Sigmoid colon (tissue), 7 donors: ENCODE data around the gene C19orf33. TPM values are rescaled to one million over a fixed set of nuclear protein-coding genes. Genes with fewer than 3 reads are reported as not detected.

Source experiments
- DNase-seq: peaks from one replicate; pipeline ENCODE4 v3.0.0-alpha.2; 2019
- H3K27ac ChIP-seq, 4 donors: fragments of 200-600 bp; sonication (generic); one replicate each; pipeline ENCODE4 v1.5.1; 2016 to 2019; ENCODE audit warnings: mild to moderate bottlenecking in 1 of 4
- H3K27me3 ChIP-seq, 3 donors: fragments of 200-600 bp; sonication (generic); one replicate each; pipeline ENCODE4 v1.5.1; 2019; ENCODE audit warnings: mild to moderate bottlenecking in 1 of 3
- H3K36me3 ChIP-seq, 4 donors: fragments of 200-600 bp; sonication (generic); one replicate each; pipeline ENCODE4 v1.5.1; 2016 to 2019
- H3K4me1 ChIP-seq, 4 donors: fragments of 200-600 bp; sonication (generic); one replicate each; pipeline ENCODE4 v1.5.1; 2017 to 2019
- H3K4me3 ChIP-seq, 4 donors: fragments of 200-600 bp; sonication (generic); one replicate each; pipeline ENCODE4 v1.5.1; 2017 to 2019; ENCODE audit warnings: mild to moderate bottlenecking in 2 of 4, moderate library complexity in 1 of 4
- H3K9me3 ChIP-seq, 4 donors: fragments of 200-600 bp in 3 of 4; sonication (generic) in 3 of 4; one replicate each; pipeline versions ENCODE4 v1.5.1 to v1.6.1; 2013 to 2019
- EP300 ChIP-seq, 4 donors: sonication (generic); formaldehyde crosslinking; IDR thresholded peaks; one replicate each; pipeline ENCODE4 v1.6.1; 2017; ENCODE audit warnings: antibody characterized with exemption in 4 of 4
- POLR2A ChIP-seq, 2 donors: fragments of 450-650 bp; IDR thresholded peaks; one replicate each; pipeline ENCODE4 v1.6.1; 2016; ENCODE audit warnings: antibody characterized with exemption in 2 of 2, mild to moderate bottlenecking in 2 of 2, moderate library complexity in 2 of 2
- POLR2AphosphoS5 ChIP-seq, 4 donors: sonication (generic); formaldehyde crosslinking; IDR thresholded peaks; one replicate each; pipeline ENCODE4 v1.6.1; 2017; ENCODE audit warnings: antibody characterized with exemption in 4 of 4
- WGBS, 2 donors: extraction: QIAGEN DNeasy Blood & Tissue Kit; methylation state at CpG; one replicate each; pipeline ENCODE4 v1.1.7; 2013; 5-methylcytosine and 5-hydroxymethylcytosine counted together
- intact Hi-C: fragments of 100-400 bp; cut with DNase I; formaldehyde crosslinking; loops from one replicate; pipeline ENCODE4 v1.15.1; 2023
- polyA plus RNA-seq, 3 donors: library from polyadenylated mRNA; stranded (reverse); fragments of 200-250 nt; gene quantifications; one replicate each; pipeline ENCODE4 v1.2.3, GENCODE V29; 2013
- total RNA-seq, 4 donors: library from RNA; depleted of rRNA; stranded (reverse); fragments of >200 nt; gene quantifications; one replicate each; pipeline ENCODE4 v1.1.0, GENCODE V29; 2016
- TF ChIP-seq, protein P1 (sequence below), 4 experiments: fragments of 450-650 bp in 3 of 4; fragments of 200-600 bp in 1 of 4; IDR thresholded peaks; one replicate each; pipeline ENCODE4 v1.5.1; 2016 to 2019; ENCODE audit warnings: antibody characterized with exemption in 4 of 4, mild to moderate bottlenecking in 3 of 4, moderate library complexity in 2 of 4
- donor health status: healthy with polysubstance abuse.
- donor health status: Bipolar disorder and iron deficiency.
- donor health status: healthy.

C19orf33 gene
- total and polyA plus RNA-seq, 7 donors = 5.8 to 2,364 (median 704) TPM; not detected in 2

DNA sequence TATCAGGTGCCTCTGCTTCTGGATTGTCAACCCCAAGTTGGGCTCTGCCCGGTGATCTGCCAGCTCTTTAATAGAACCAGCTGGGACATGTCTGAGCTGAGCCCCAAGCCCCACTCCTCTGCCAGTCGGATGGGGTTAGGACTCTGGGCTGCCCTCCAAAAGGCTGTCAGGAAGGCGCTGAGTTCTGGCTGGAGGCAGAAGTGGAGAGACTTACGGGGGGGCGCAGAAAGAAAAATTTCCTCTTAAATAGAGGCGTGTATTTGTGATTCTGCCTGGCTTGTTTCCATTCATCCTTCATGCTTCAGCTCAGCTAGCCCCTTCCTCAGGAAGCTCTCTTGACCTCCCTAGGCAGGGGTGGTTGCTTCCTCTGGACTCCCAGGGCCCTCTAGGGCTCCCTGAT lies 14.6 kb downstream of the C19orf33 start:
- Histone ChIP-seq H3K4me1 (peaks cover 0 to 69% (median 62%) of the 10 kb centered on the region in 4 donors), H3K27ac (peak overlapping the region; percentile 38 to 98 (median 91)), H3K27me3 (no peaks in the 10 kb centered on the region), H3K36me3 (no peaks in the 10 kb centered on the region), H3K4me3 (peak overlapping the region in 3 of 4 donors; percentile 63 to 96 (median 64)), H3K9me3 (no peaks in the 10 kb centered on the region)
- WGBS, 2 donors = 53 to 67% methylated on average over 6 of the region's 6 CpGs
- TF ChIP-seq POLR2A (IDR thresholded peaks at IDR 0.05) (no peak), POLR2AphosphoS5 (IDR thresholded peaks at IDR 0.05) (peak in 2 of 4 donors; percentile 44 to 54), EP300 (IDR thresholded peaks at IDR 0.05) (no peak)
- TF ChIP-seq, protein P1, sequence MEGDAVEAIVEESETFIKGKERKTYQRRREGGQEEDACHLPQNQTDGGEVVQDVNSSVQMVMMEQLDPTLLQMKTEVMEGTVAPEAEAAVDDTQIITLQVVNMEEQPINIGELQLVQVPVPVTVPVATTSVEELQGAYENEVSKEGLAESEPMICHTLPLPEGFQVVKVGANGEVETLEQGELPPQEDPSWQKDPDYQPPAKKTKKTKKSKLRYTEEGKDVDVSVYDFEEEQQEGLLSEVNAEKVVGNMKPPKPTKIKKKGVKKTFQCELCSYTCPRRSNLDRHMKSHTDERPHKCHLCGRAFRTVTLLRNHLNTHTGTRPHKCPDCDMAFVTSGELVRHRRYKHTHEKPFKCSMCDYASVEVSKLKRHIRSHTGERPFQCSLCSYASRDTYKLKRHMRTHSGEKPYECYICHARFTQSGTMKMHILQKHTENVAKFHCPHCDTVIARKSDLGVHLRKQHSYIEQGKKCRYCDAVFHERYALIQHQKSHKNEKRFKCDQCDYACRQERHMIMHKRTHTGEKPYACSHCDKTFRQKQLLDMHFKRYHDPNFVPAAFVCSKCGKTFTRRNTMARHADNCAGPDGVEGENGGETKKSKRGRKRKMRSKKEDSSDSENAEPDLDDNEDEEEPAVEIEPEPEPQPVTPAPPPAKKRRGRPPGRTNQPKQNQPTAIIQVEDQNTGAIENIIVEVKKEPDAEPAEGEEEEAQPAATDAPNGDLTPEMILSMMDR (IDR thresholded peaks at IDR 0.05) = no peak
- peak; percentile 86 for DNase-seq
- intact Hi-C loops = no loop called here

DNA sequence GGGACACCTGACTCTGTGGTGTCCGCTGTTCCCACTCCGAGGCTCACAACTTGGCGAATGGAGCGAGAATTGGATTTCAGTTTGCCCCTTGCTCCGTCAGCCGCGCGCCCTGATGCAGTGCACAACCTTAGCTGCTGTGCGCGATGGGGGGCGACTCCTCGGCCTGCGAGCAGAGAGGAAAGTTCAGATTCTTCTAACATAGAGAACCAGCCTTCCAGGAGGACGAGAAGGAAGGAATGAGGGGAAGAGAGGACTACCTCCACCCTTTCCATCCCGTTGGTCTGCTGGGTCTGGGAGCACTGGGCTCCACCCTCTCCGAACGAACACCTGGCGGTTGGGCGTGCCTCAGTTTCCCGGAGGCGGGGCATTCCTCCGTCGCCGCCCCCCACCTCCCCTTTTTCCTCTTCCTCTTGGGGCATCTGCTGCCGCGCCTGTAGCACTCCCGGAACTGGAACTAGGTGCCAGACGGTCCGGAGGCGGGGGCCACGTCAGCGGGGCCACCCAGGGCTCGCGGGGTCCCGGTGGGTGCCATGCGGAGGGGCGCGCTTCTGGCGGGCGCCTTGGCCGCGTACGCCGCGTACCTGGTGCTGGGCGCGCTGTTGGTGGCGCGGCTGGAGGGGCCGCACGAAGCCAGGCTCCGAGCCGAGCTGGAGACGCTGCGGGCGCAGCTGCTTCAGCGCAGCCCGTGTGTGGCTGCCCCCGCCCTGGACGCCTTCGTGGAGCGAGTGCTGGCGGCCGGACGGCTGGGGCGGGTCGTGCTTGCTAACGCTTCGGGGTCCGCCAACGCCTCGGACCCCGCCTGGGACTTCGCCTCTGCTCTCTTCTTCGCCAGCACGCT lies 15.6 kb downstream of the C19orf33 start, which contains the start of gene KCNK6:
Gene KCNK6 (plus strand): TSS at position 425 of the 838 bp plus-strand sequence. CDS start 106 bp downstream, at position 531.
- 2 to 4% methylated on average over 76 of the region's 76 CpGs for WGBS, 2 donors

DNA sequence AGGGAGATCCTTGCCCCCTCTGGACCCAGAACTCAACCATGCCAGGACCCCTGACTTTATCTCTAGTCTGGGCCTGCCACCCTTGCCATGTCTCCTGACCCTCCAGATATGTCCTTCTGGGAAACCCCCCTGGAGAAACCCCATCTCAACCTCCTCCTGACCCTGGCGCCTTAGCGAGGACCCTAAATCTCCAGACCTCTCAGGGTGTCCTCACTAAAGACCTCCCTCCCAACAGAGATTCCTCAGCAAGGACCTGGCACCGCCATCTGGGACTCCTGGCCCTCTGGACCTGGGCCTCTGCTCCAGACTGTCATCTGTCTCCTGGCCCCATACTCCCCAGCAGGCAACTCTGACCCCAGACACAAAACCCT lies 16.9 kb downstream of the C19orf33 start:
- Histone ChIP-seq H3K4me3 (peak overlapping the region; percentile 55 to 96 (median 64)), H3K4me1 (peaks cover 0 to 62% (median 56%) of the 10 kb centered on the region in 4 donors), H3K36me3 (peaks cover 0 to 18% (median 4%) of the 10 kb centered on the region in 4 donors), H3K9me3 (no peaks in the 10 kb centered on the region), H3K27ac (peak overlapping the region; percentile 78 to 98 (median 91)), H3K27me3 (no peaks in the 10 kb centered on the region)
- intact Hi-C loops = loop anchor here (1.0 kb wide), 1 partner anchor 70 kb away; no protein-coding TSS in a partner anchor
- DNase-seq = no peak
- WGBS, 2 donors = 93 to 97% methylated on average over 3 of the region's 3 CpGs
- TF ChIP-seq EP300 (IDR thresholded peaks at IDR 0.05) (no peak), POLR2A (IDR thresholded peaks at IDR 0.05) (no peak), POLR2AphosphoS5 (IDR thresholded peaks at IDR 0.05) (no peak)
- TF ChIP-seq, protein P1 (IDR thresholded peaks at IDR 0.05) = no peak

More for the DNA sequence above, 15.6 kb downstream of the C19orf33 start, which contains the start of gene KCNK6:
- DNase-seq = no peak
- Histone ChIP-seq H3K36me3 (peaks cover 0 to 5% (median 0%) of the 10 kb centered on the region in 4 donors), H3K4me3 (peak within 1 kb of the TSS; percentile 55 to 96 (median 64)), H3K27me3 (no peaks in the 10 kb centered on the region), H3K27ac (peak within 1 kb of the TSS; percentile 78 to 98 (median 91)), H3K4me1 (peaks cover 0 to 72% (median 65%) of the 10 kb centered on the region in 4 donors), H3K9me3 (no peaks in the 10 kb centered on the region)
- peak; percentile 44 to 68 (median 66) for TF ChIP-seq POLR2AphosphoS5 (IDR thresholded peaks at IDR 0.05)
- peak; percentile 26 to 29 for TF ChIP-seq POLR2A (IDR thresholded peaks at IDR 0.05)
- TF ChIP-seq EP300 (IDR thresholded peaks at IDR 0.05) = no peak
- TF ChIP-seq, protein P1 (IDR thresholded peaks at IDR 0.05) = no peak
- intact Hi-C loops = no loop called here

- no peaks in the 10 kb centered on the region for H3K9me3 ChIP-seq
- intact Hi-C loops = loop anchor here (1.0 kb wide), 1 partner anchor 70 kb away; no protein-coding TSS in a partner anchor
- peaks cover 0 to 54% (median 50%) of the 10 kb centered on the region in 4 donors for H3K4me1 ChIP-seq
- H3K4me3 ChIP-seq = peak overlapping the region in 3 of 4 donors; percentile 63 to 96 (median 64)
- peak overlapping the region; percentile 78 to 98 (median 91) for H3K27ac ChIP-seq
- DNase-seq = peak; percentile 98
- H3K27me3 ChIP-seq = no peaks in the 10 kb centered on the region
- TF ChIP-seq POLR2AphosphoS5 (IDR thresholded peaks at IDR 0.05) (peak; percentile 95 to 98 (median 96)), EP300 (IDR thresholded peaks at IDR 0.05) (peak; percentile 75 to 84 (median 81)), POLR2A (IDR thresholded peaks at IDR 0.05) (peak; percentile 71 to 74)
- TF ChIP-seq, protein P1 (IDR thresholded peaks at IDR 0.05) = no peak
- WGBS, 2 donors = 78 to 82% methylated on average over 11 of the region's 11 CpGs
- H3K36me3 ChIP-seq = peaks cover 6 to 26% (median 10%) of the 10 kb centered on the region in 4 donors
These were observed 17.7 kb downstream of the C19orf33 start for GRCh38 chr19:38321646-38322196.
